ENCODE results near the gene CHN2. TPM values are rescaled to one million over a fixed set of nuclear protein-coding genes. Genes with fewer than 3 reads are reported as not detected.

Gene CHN2
- total RNA-seq, 1 experiment from 2014 or later: 5.0 TPM

DNA sequence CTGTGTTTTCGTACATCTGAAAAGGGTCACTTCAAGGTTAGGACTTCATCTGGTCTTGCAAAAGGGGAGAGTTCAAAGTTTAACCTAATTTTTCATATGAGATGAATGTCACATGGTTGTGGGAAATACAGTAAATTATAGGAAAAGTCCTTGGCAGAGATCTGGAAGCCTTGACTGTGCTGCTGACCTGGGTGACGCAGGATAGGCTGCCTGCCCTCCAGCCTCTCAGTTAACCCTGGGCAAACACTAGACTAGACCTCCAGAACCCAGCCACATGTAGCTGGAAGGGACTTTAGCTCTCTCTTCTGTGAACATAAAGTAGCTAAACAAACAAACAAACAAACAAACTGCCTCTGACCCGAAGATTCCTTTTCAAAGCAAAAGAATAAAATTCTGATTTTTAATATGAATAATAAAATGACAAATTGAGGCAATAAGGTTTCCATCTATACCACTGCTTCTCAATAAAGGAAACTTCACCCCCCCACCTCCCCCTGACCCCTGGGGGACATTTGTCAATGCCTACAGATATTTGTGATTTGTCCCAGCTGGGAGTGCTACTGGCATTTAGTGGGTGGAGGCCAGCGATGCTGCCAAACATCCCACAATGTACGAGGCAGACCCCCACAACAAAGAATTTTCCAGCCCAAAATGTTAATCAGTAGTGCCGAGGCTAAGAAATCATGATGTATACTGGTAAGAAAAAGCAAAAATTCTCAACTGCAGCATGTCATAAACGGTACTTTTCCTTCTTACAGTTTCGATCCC lies 293.8 kb downstream of the CHN2 start:
- ATAC-seq: no peak
- no peak for DNase-seq (ENCODE audit: low spot score)
- Mint-ChIP-seq H3K4me1 (peaks cover 18% of the 10 kb centered on the region), H3K27me3 (ENCODE audit: low read depth) (no peaks in the 10 kb centered on the region), H3K4me3 (no peak overlapping the region), H3K36me3 (no peaks in the 10 kb centered on the region), H3K27ac (no peak overlapping the region; the same call in 1 of the 2 replicates), H3K9me3 (no peaks in the 10 kb centered on the region)
- TF ChIP-seq TP53 (CRISPR knock-in tag; IDR thresholded peaks at IDR 0.05): no peak
- CTCF ChIA-PET: interaction anchor here (0.6 kb wide), 2 partner anchors 74 to 444 kb away, joined by 3 to 4 read pairs; no protein-coding TSS in a partner anchor
- POLR2A ChIA-PET: no interaction called here

DNA sequence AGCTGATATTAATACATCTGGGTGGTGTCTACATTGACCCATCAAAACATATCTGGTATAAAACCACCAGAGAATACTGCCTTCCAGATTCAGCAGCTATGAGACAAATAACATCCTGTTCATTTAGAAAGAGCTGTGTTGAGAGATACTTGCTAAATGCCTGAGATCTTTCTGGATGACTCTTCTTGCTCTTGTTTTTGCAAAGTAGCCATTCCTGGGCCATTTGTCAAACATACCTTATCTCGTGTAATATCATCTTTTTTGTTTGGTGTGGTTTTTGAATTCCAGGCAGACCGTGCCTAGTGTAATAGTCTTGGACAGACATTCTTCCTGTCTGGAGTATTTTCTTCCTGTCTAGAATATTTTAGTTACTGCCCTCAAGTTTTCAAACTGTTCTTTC lies 294.4 kb downstream of the CHN2 start:
- CTCF ChIA-PET: interaction anchor here (0.6 kb wide), 1 partner anchor 74 kb away, joined by 4 read pairs; no protein-coding TSS in a partner anchor
- Mint-ChIP-seq H3K4me1 (peaks cover 18% of the 10 kb centered on the region), H3K27me3 (ENCODE audit: low read depth) (no peaks in the 10 kb centered on the region), H3K27ac (no peak overlapping the region), H3K9me3 (no peaks in the 10 kb centered on the region), H3K36me3 (no peaks in the 10 kb centered on the region), H3K4me3 (no peak overlapping the region)
- ATAC-seq (no peak), DNase-seq (ENCODE audit: low spot score) (no peak)
- POLR2A ChIA-PET: no interaction called here
- TF ChIP-seq, protein P1, sequence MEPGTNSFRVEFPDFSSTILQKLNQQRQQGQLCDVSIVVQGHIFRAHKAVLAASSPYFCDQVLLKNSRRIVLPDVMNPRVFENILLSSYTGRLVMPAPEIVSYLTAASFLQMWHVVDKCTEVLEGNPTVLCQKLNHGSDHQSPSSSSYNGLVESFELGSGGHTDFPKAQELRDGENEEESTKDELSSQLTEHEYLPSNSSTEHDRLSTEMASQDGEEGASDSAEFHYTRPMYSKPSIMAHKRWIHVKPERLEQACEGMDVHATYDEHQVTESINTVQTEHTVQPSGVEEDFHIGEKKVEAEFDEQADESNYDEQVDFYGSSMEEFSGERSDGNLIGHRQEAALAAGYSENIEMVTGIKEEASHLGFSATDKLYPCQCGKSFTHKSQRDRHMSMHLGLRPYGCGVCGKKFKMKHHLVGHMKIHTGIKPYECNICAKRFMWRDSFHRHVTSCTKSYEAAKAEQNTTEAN (CRISPR knock-in tag; IDR thresholded peaks at IDR 0.05): no peak
- TF ChIP-seq TCF7 (CRISPR knock-in tag; IDR thresholded peaks at IDR 0.05; ENCODE audit: low read depth) (no peak), CBFB (CRISPR knock-in tag; IDR thresholded peaks at IDR 0.05; ENCODE audit: low read depth) (no peak), ZNF317 (CRISPR knock-in tag; IDR thresholded peaks at IDR 0.05; ENCODE audit: borderline replicate concordance, low read depth) (no peak), OVOL2 (CRISPR knock-in tag; IDR thresholded peaks at IDR 0.05; ENCODE audit: borderline replicate concordance) (no peak), NR2C2 (CRISPR knock-in tag; IDR thresholded peaks at IDR 0.05) (no peak), TP53 (CRISPR knock-in tag; IDR thresholded peaks at IDR 0.05) (no peak), FOXJ3 (CRISPR knock-in tag; IDR thresholded peaks at IDR 0.05; ENCODE audit: borderline replicate concordance) (no peak), RORB (CRISPR knock-in tag; IDR thresholded peaks at IDR 0.05) (no peak), MXD4 (CRISPR knock-in tag; IDR thresholded peaks at IDR 0.05; ENCODE audit: borderline replicate concordance) (no peak), ETV6 (CRISPR knock-in tag; IDR thresholded peaks at IDR 0.05) (no peak), TEAD4 (CRISPR knock-in tag; IDR thresholded peaks at IDR 0.05) (no peak)
- TF ChIP-seq, protein P2, sequence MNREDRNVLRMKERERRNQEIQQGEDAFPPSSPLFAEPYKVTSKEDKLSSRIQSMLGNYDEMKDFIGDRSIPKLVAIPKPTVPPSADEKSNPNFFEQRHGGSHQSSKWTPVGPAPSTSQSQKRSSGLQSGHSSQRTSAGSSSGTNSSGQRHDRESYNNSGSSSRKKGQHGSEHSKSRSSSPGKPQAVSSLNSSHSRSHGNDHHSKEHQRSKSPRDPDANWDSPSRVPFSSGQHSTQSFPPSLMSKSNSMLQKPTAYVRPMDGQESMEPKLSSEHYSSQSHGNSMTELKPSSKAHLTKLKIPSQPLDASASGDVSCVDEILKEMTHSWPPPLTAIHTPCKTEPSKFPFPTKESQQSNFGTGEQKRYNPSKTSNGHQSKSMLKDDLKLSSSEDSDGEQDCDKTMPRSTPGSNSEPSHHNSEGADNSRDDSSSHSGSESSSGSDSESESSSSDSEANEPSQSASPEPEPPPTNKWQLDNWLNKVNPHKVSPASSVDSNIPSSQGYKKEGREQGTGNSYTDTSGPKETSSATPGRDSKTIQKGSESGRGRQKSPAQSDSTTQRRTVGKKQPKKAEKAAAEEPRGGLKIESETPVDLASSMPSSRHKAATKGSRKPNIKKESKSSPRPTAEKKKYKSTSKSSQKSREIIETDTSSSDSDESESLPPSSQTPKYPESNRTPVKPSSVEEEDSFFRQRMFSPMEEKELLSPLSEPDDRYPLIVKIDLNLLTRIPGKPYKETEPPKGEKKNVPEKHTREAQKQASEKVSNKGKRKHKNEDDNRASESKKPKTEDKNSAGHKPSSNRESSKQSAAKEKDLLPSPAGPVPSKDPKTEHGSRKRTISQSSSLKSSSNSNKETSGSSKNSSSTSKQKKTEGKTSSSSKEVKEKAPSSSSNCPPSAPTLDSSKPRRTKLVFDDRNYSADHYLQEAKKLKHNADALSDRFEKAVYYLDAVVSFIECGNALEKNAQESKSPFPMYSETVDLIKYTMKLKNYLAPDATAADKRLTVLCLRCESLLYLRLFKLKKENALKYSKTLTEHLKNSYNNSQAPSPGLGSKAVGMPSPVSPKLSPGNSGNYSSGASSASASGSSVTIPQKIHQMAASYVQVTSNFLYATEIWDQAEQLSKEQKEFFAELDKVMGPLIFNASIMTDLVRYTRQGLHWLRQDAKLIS (CRISPR knock-in tag; IDR thresholded peaks at IDR 0.05; ENCODE audit: borderline replicate concordance): no peak
- TF ChIP-seq, protein P3, sequence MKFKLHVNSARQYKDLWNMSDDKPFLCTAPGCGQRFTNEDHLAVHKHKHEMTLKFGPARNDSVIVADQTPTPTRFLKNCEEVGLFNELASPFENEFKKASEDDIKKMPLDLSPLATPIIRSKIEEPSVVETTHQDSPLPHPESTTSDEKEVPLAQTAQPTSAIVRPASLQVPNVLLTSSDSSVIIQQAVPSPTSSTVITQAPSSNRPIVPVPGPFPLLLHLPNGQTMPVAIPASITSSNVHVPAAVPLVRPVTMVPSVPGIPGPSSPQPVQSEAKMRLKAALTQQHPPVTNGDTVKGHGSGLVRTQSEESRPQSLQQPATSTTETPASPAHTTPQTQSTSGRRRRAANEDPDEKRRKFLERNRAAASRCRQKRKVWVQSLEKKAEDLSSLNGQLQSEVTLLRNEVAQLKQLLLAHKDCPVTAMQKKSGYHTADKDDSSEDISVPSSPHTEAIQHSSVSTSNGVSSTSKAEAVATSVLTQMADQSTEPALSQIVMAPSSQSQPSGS (CRISPR knock-in tag; IDR thresholded peaks at IDR 0.05; ENCODE audit: borderline replicate concordance, low read depth): no peak
- TF ChIP-seq, protein P4, sequence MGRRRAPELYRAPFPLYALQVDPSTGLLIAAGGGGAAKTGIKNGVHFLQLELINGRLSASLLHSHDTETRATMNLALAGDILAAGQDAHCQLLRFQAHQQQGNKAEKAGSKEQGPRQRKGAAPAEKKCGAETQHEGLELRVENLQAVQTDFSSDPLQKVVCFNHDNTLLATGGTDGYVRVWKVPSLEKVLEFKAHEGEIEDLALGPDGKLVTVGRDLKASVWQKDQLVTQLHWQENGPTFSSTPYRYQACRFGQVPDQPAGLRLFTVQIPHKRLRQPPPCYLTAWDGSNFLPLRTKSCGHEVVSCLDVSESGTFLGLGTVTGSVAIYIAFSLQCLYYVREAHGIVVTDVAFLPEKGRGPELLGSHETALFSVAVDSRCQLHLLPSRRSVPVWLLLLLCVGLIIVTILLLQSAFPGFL (CRISPR knock-in tag; IDR thresholded peaks at IDR 0.05; ENCODE audit: borderline replicate concordance): no peak
- TF ChIP-seq, protein P5, sequence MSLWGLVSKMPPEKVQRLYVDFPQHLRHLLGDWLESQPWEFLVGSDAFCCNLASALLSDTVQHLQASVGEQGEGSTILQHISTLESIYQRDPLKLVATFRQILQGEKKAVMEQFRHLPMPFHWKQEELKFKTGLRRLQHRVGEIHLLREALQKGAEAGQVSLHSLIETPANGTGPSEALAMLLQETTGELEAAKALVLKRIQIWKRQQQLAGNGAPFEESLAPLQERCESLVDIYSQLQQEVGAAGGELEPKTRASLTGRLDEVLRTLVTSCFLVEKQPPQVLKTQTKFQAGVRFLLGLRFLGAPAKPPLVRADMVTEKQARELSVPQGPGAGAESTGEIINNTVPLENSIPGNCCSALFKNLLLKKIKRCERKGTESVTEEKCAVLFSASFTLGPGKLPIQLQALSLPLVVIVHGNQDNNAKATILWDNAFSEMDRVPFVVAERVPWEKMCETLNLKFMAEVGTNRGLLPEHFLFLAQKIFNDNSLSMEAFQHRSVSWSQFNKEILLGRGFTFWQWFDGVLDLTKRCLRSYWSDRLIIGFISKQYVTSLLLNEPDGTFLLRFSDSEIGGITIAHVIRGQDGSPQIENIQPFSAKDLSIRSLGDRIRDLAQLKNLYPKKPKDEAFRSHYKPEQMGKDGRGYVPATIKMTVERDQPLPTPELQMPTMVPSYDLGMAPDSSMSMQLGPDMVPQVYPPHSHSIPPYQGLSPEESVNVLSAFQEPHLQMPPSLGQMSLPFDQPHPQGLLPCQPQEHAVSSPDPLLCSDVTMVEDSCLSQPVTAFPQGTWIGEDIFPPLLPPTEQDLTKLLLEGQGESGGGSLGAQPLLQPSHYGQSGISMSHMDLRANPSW (CRISPR knock-in tag; conservative IDR thresholded peaks at IDR 0.05; ENCODE audit: low read depth): no peak
- TF ChIP-seq, protein P6, sequence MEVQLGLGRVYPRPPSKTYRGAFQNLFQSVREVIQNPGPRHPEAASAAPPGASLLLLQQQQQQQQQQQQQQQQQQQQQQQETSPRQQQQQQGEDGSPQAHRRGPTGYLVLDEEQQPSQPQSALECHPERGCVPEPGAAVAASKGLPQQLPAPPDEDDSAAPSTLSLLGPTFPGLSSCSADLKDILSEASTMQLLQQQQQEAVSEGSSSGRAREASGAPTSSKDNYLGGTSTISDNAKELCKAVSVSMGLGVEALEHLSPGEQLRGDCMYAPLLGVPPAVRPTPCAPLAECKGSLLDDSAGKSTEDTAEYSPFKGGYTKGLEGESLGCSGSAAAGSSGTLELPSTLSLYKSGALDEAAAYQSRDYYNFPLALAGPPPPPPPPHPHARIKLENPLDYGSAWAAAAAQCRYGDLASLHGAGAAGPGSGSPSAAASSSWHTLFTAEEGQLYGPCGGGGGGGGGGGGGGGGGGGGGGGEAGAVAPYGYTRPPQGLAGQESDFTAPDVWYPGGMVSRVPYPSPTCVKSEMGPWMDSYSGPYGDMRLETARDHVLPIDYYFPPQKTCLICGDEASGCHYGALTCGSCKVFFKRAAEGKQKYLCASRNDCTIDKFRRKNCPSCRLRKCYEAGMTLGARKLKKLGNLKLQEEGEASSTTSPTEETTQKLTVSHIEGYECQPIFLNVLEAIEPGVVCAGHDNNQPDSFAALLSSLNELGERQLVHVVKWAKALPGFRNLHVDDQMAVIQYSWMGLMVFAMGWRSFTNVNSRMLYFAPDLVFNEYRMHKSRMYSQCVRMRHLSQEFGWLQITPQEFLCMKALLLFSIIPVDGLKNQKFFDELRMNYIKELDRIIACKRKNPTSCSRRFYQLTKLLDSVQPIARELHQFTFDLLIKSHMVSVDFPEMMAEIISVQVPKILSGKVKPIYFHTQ (CRISPR knock-in tag; IDR thresholded peaks at IDR 0.05): no peak
- TF ChIP-seq, protein P7, sequence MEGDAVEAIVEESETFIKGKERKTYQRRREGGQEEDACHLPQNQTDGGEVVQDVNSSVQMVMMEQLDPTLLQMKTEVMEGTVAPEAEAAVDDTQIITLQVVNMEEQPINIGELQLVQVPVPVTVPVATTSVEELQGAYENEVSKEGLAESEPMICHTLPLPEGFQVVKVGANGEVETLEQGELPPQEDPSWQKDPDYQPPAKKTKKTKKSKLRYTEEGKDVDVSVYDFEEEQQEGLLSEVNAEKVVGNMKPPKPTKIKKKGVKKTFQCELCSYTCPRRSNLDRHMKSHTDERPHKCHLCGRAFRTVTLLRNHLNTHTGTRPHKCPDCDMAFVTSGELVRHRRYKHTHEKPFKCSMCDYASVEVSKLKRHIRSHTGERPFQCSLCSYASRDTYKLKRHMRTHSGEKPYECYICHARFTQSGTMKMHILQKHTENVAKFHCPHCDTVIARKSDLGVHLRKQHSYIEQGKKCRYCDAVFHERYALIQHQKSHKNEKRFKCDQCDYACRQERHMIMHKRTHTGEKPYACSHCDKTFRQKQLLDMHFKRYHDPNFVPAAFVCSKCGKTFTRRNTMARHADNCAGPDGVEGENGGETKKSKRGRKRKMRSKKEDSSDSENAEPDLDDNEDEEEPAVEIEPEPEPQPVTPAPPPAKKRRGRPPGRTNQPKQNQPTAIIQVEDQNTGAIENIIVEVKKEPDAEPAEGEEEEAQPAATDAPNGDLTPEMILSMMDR (IDR thresholded peaks at IDR 0.05): no peak

Data from WTC11 (cell line).